Ascending aorta (tissue), 2 donors: Measurements from ENCODE around the gene CCDC106. TPM values are rescaled to one million over a fixed set of nuclear protein-coding genes. Genes with fewer than 3 reads are reported as not detected.

Experiments used
- DNase-seq, 2 donors: peaks; one replicate each; pipeline ENCODE4 v3.0.0-alpha.2; 2019; ENCODE audit warnings: low spot score in 2 of 2
- H3K27ac ChIP-seq, 2 donors: fragments of 200-600 bp; sonication (generic); one replicate each; pipeline ENCODE4 v1.5.1; 2016 to 2017; ENCODE audit warnings: mild to moderate bottlenecking in 1 of 2
- H3K27me3 ChIP-seq: fragments of 200-600 bp; sonication (generic); one replicate; pipeline ENCODE4 v1.5.1; 2017
- H3K36me3 ChIP-seq, 2 donors: fragments of 200-600 bp; sonication (generic); one replicate each; pipeline ENCODE4 v1.5.1; 2016
- H3K4me1 ChIP-seq, 2 donors: fragments of 200-600 bp; sonication (generic); one replicate each; pipeline ENCODE4 v1.5.1; 2016 to 2017; ENCODE audit warnings: mild to moderate bottlenecking in 1 of 2
- H3K4me3 ChIP-seq, 2 donors: fragments of 200-600 bp; sonication (generic); one replicate each; pipeline ENCODE4 v1.5.1; 2016 to 2017; ENCODE audit warnings: mild to moderate bottlenecking in 1 of 2
- H3K9me3 ChIP-seq, 2 donors: fragments of 200-600 bp; sonication (generic); one replicate each; pipeline ENCODE4 v1.5.1; 2016
- CTCF ChIP-seq, 3 experiments: fragments of 200-600 bp in 2 of 3; fragments of 450-650 bp in 1 of 3; sonication (generic) in 2 of 3; IDR thresholded peaks; one replicate each; pipeline ENCODE4 v1.5.1; 2016 to 2019; ENCODE audit warnings: antibody characterized with exemption in 3 of 3, mild to moderate bottlenecking in 1 of 3, moderate library complexity in 1 of 3
- intact Hi-C: fragments of 100-400 bp; cut with DNase I; formaldehyde crosslinking; loops from one replicate; pipeline ENCODE4 v1.15.1; 2023
- total RNA-seq: library from RNA; depleted of rRNA; stranded (reverse); fragments of >200 nt; gene quantifications from one replicate; pipeline ENCODE4 v1.1.0, GENCODE V29; 2016

CCDC106 gene
- 27.6 TPM for total RNA-seq

- H3K4me3 ChIP-seq, result peak within 1 kb of the TSS; percentile 87 to 89
- peak in 1 of 2 donors; percentile 81 for DNase-seq
- intact Hi-C loops, result loop anchor here (5.0 kb wide), 1 partner anchor 261 kb away; the partner anchor contains the start of gene RPL28
- H3K27ac ChIP-seq, result peak within 1 kb of the TSS; percentile 74 to 80
- TF ChIP-seq CTCF (IDR thresholded peaks at IDR 0.05), result no peak
- H3K36me3 ChIP-seq, result peaks cover 3 to 10% of the 10 kb centered on the region in 2 donors
- no peaks in the 10 kb centered on the region for H3K9me3 ChIP-seq
- no peaks in the 10 kb centered on the region for H3K27me3 ChIP-seq
- peaks cover 5 to 16% of the 10 kb centered on the region in 2 donors for H3K4me1 ChIP-seq
Observed at GRCh38 chr19:55647732-55648584, at the start of gene CCDC106. TSS of gene CCDC106 (plus strand) at chr19:55648212. CDS start at chr19:55649047, 835 bp downstream.

GRCh38 chr19:55598719-55599467, 49.1 kb upstream of the CCDC106 start:
- no peaks in the 10 kb centered on the region for H3K27me3 ChIP-seq
- H3K4me1 ChIP-seq, result no peaks in the 10 kb centered on the region
- H3K4me3 ChIP-seq, result peak overlapping the region; percentile 82 to 89
- peaks cover 8 to 25% of the 10 kb centered on the region in 2 donors for H3K36me3 ChIP-seq
- intact Hi-C loops, result loop anchor here (1.0 to 2.0 kb wide), 9 partner anchors 18 to 482 kb away; partner anchors contain the start of genes ISOC2, KMT5C, PPP1R12C and ZNF579
- TF ChIP-seq CTCF (IDR thresholded peaks at IDR 0.05), result no peak
- H3K27ac ChIP-seq, result peak overlapping the region; percentile 99 to 100
- no peaks in the 10 kb centered on the region for H3K9me3 ChIP-seq
- DNase-seq, result peak; percentile 77 to 97

GRCh38 chr19:55599468-55599841, 48.6 kb upstream of the CCDC106 start, which contains the start of gene FIZ1:
TSS of gene FIZ1 (minus strand) at chr19:55599517. CDS start at chr19:55597865, 1,652 bp downstream.
- TF ChIP-seq CTCF (IDR thresholded peaks at IDR 0.05), result no peak
- Histone ChIP-seq H3K9me3 (no peaks in the 10 kb centered on the region), H3K27ac (peak within 1 kb of the TSS; percentile 99 to 100), H3K27me3 (no peaks in the 10 kb centered on the region), H3K4me3 (peak within 1 kb of the TSS; percentile 82 to 89), H3K36me3 (peaks cover 8 to 25% of the 10 kb centered on the region in 2 donors), H3K4me1 (peaks cover 2 to 3% of the 10 kb centered on the region in 2 donors)
- peak; percentile 97 to 99 for DNase-seq
- intact Hi-C loops, result loop anchor here (1.0 to 2.0 kb wide), 9 partner anchors 19 to 483 kb away; partner anchors contain the start of genes ISOC2, KMT5C, PPP1R12C and ZNF579

DNA sequence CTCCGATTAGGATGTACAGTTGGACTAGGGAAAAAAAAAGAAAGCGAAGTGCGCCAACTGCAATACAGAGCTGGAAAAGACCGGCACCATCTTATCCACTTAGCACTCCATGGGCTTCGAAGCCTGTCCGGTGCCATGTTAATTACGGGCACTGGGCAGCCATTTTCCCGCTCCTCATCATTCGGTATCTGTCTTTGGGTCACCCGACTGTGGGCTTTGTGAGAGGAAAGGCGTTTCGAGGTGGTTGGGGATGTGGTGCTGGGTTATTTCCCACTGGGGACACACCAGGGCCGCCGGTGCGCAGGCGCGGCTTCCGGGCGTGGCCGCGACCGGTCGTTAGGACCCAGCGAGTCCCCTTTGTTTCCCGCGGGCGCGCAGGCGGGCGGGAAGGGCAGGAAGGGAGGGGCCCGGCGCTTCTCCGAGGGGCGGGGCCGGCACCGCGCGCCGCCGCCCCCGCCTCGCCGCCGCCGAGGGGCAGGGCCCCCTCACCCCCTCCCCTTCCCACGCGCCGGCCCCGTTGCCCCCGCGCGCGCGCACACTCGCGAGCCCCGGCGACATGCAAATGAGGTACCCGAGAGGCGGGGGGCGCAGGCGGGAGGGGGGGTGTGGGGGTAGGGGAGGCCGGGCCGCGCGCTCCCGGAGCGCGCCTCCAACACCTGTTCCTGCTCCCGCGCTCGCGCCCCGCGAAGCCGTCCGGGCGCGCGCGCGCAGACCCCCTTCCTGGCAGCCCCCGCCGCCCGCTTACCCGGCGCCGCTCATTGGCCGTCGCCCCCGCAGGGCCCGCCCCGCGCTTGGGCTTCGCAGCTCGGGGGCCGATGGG, 48.0 kb upstream of the CCDC106 start, which contains the start of gene ZNF524:
Gene ZNF524, plus strand, starts transcription at position 447 of the 820 bp plus-strand sequence. CDS start 1,825 bp downstream, outside the sequence.
- H3K9me3 ChIP-seq, result no peaks in the 10 kb centered on the region
- DNase-seq, result peak; percentile 62 to 92
- H3K27me3 ChIP-seq, result no peaks in the 10 kb centered on the region
- intact Hi-C loops, result loop anchor here (1.0 to 10.0 kb wide), 10 partner anchors 19 to 483 kb away; partner anchors contain the start of genes BRSK1, HSPBP1, ISOC2 and KMT5C
- no peak for TF ChIP-seq CTCF (IDR thresholded peaks at IDR 0.05)
- H3K4me3 ChIP-seq, result peak within 1 kb of the TSS; percentile 82 to 89
- peaks cover 8 to 20% of the 10 kb centered on the region in 2 donors for H3K36me3 ChIP-seq
- H3K27ac ChIP-seq, result peak within 1 kb of the TSS; percentile 99 to 100
- H3K4me1 ChIP-seq, result peaks cover 3 to 6% of the 10 kb centered on the region in 2 donors
